ENCODE data around the gene ZNF462.

DNA sequence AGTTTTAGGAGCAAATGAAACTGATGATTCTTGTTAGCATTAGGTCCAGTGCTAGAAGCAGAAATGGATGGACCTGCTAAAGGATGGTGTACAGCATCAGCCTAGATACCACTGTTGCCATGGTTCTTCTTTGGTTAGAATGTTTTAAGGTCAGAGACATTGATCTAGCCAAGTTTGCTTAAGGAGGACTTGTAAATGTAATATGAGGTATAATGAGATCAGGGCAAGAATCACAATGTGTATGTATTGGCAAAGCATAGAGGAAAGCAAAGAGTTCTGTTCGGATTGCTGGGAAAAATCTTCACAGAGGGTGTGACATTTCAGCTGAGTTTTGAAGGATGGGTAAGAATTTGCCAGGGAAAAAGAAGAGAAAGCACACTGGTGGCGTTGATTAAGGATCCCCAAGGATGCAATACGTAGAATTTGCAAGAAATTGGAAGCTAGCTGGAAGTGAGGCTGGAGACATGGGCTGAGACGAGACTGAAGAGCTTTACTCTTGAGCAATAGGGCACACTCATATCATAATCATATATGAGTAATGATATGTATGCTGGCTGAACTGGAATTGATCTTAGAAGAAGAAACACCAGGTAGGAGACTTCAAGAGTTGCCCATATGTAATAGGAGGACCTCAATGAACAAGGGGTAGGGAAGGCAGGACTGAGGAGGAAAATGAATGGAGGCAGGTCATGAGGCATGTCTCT is 102.0 kb downstream of the ZNF462 start:
- TF ChIP-seq, protein P1, sequence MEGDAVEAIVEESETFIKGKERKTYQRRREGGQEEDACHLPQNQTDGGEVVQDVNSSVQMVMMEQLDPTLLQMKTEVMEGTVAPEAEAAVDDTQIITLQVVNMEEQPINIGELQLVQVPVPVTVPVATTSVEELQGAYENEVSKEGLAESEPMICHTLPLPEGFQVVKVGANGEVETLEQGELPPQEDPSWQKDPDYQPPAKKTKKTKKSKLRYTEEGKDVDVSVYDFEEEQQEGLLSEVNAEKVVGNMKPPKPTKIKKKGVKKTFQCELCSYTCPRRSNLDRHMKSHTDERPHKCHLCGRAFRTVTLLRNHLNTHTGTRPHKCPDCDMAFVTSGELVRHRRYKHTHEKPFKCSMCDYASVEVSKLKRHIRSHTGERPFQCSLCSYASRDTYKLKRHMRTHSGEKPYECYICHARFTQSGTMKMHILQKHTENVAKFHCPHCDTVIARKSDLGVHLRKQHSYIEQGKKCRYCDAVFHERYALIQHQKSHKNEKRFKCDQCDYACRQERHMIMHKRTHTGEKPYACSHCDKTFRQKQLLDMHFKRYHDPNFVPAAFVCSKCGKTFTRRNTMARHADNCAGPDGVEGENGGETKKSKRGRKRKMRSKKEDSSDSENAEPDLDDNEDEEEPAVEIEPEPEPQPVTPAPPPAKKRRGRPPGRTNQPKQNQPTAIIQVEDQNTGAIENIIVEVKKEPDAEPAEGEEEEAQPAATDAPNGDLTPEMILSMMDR (IDR thresholded peaks at IDR 0.05) = no peak
- no peak for TF ChIP-seq POLR2A (IDR thresholded peaks at IDR 0.05)
